Neural progenitor cell (in vitro differentiated cells): Measurements from ENCODE around the gene ULBP2.

Experiments
- CTCF ChIP-seq: fragments of 200-600 bp; sonication (generic); IDR thresholded peaks from 2 replicates; pipeline ENCODE4 v1.5.1; 2017; ENCODE audit warnings: antibody characterized with exemption, mild to moderate bottlenecking
- EZH2 ChIP-seq: fragments of 200-600 bp; sonication (generic); IDR thresholded peaks from 2 replicates; pipeline ENCODE4 v1.6.1; 2017; ENCODE audit warnings: antibody characterized with exemption, mild to moderate bottlenecking, moderate library complexity
- EZH2phosphoT487 ChIP-seq: fragments of 200-600 bp; sonication (generic); IDR thresholded peaks from 2 replicates; pipeline ENCODE4 v1.6.1; 2017; ENCODE audit warnings: antibody characterized with exemption

- no peak for TF ChIP-seq CTCF
- no peak for TF ChIP-seq EZH2
- TF ChIP-seq EZH2phosphoT487, result no peak
Measured at GRCh38 chr6:149991838-149992237, 50.0 kb downstream of the ULBP2 start.
